GM18867 (cell line): ENCODE results near the gene FAM171A1.
"Not testable (repeated sequence)": the region's sequence is repeated elsewhere in the genome, so short reads cannot be mapped to it uniquely, and the experiment has no call there.

Source experiments
- ATAC-seq: cut with Tn5 transposase; IDR thresholded peaks from one replicate; pipeline ENCODE4 v1.9.1; 2021; ENCODE audit warnings: mild to moderate bottlenecking, moderate library complexity; ENCODE audit not compliant: unreplicated experiment

FAM171A1 gene

DNA sequence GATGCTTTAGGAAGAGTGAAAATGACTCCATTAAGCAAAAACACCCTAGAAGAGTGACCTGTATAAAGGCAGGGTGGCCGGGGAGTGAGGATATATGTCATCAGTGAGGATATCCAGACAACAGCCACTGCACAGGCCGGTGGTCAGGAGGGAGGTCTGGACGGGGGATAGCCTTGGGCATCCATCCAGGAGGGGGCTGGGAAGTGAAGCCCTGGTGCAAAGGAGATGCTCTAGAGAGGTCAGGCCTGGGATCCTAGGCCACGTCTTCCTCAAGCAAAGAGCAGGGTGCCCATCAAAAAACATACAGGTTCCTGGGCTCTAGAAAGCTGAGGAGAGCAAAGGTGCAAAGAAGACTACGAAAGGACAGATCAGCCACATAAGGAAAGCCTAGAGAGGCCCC lies 25.6 kb downstream of the FAM171A1 start:
- no peak for ATAC-seq

DNA sequence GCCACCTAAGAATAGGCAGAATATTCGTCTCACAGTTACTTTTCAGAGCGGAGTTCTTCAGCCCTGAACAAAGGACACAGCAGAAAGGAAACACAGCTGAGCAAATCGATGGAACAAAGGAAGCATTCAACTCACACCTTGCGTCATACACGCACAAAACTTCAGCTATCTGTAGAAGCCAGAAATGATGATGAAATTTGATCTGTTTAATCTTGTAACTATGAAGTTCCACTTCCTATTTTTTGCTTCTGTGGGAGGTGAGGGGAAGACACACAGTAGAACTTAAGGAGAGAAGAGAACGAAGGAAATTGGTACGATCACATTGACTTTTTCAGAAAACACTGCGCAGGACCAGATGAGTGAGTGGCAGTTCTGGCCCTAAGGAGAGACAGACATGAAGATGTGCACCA lies 26.2 kb downstream of the FAM171A1 start:
- ATAC-seq: no peak

DNA sequence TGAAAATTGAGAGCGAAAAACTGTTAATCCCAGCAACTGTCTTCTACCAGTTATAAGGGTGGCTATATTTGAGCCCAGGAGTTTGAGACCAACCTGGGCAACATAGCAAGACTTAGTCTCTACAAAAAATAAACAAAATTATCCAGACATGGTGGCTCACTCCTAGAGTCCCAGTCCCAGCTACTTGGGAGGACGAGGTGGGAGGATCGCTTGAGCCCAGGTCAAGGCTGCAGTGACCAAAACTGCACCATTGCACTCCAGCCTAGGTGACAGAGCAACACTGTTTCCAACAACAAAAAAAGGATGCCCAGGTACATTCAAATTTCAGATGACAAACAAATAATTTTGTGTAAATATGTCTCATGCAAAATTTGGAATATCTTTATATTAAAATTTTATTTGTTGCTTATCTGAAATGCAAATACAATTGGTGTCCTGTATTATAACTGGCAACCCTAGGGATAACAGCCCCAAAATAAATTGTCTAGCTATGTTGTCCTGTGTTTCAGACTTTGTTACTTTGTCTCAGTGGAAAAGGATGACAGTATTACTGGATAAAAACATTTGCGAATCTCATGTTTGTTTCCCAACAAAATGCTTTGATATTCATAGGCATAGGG lies 26.7 kb downstream of the FAM171A1 start:
- no peak for ATAC-seq

DNA sequence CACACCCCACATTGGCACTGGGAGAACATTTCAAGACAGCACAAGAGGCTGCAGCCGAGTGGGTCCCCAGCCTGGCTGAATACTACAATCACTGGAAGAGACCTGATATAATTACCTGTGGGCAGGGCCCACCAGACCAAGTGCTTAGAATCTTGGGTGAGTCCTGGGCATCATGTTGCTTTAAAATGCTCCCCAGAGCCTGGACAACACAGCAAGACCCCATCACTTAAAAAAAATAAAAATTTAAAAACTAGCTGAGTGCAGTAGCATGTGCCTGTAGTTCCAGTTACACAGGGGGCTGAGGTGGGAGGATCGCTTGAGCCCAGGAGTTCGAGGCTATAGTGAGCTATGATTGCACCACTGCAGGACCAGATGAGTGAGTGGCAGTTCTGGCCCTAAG lies 28.1 kb downstream of the FAM171A1 start:
- ATAC-seq: no peak

DNA sequence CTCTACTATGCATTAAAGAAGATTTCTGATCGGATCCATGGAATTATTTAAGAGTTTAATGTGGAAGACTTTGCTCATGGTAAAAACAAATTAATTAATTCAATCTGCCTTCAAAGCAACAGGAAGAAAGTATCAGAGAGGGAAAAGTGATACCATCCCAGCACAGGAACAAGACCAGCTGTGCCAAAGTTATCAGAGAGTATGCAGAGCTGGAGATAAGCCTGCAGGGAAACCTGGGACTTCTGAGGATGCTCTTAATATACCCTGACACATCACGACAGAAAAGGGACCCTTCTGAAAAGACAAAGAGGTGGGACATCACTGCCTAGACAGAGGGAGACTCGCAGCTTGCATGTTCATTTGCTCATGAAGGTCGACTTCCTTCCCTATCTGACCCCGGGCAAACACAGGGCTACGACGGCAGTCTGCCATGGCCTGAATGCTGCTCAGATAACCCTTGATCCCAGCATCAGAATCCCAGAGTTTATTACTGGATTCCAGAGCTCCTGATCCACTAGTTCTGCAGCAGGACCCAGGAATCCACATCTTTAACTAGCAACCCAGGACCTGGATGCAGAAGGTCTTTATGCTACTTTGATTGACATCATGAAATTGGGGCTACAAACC lies 29.5 kb downstream of the FAM171A1 start:
- ATAC-seq: no peak

DNA sequence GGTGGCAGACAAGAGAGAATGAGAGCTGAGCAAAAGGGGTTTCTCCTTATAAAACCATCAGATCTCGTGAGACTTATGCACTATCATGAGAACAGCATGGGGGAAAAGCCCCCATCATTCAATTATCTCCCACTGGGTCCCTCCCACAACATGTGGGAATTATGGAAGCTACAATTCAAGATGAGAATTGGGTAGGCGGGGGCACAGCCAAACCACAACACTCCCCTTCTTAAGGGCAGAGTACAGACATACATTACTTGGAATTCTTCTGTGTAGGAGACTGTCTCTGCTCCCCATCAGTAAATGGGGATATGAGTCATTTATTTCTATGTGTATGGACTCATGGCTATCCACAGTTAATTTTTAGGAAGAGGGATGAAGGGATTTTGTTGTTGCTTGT lies 31.2 kb downstream of the FAM171A1 start:
- ATAC-seq: no peak

DNA sequence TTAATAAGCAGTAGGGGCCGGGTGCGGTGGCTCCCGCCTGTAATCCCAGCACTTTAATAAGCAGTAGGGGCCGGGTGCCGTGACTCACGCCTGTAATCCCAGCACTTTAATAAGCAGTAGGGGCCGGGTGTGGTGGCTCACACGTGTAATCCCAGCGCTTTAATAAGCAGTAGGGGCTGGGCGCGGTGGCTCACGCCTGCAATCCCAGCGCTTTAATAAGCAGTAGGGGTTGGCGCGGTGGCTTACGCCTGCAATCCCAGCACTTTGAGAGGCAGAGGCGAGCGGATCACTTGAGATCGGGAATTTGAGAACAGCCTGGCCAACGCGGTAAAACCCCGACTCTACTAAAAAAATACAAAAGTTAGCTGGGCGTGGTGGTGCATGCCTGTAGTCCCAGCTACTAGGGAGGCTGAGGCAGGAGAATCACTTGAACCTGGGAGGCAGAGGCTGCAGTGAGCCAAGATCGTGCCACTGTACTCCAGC lies 33.6 kb downstream of the FAM171A1 start:
- ATAC-seq: not testable (repeated sequence)

DNA sequence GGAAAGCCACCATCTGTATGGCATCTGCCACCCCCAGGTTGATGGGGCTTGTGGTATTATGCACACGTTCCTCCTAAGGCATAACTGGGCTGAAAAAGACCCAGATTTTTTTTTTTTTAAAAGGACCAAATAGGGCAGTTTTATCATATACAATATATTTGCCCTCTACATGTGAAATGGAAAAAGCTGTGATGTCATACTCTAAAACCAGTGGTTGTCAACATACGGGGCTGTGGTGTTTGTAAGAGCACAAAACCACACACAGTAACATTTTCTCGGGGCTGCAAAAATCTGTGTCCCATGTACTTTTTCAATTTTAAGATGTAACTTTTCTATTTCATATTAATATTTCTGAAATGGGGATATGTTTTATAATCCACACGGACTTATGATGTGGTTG lies 34.9 kb downstream of the FAM171A1 start:
- no peak for ATAC-seq

DNA sequence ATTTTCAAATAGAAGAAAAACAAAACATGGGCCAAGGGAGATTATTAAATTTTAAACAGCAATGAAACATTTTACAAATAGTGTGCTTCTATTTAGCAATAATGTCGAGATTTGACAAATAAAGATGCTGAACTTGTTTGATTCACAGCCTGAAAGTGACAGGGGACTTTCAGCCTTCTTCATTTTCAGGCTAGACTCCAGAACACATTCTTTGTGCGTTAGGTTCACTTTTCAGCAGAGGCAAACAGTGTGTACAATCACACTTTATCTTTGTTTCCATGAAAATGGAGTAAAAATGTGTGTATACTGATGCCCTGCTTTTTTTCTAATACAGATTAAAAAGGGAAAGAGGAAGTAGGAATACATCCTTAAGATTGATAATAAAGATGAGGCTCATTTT lies 35.6 kb downstream of the FAM171A1 start:
- ATAC-seq: no peak

DNA sequence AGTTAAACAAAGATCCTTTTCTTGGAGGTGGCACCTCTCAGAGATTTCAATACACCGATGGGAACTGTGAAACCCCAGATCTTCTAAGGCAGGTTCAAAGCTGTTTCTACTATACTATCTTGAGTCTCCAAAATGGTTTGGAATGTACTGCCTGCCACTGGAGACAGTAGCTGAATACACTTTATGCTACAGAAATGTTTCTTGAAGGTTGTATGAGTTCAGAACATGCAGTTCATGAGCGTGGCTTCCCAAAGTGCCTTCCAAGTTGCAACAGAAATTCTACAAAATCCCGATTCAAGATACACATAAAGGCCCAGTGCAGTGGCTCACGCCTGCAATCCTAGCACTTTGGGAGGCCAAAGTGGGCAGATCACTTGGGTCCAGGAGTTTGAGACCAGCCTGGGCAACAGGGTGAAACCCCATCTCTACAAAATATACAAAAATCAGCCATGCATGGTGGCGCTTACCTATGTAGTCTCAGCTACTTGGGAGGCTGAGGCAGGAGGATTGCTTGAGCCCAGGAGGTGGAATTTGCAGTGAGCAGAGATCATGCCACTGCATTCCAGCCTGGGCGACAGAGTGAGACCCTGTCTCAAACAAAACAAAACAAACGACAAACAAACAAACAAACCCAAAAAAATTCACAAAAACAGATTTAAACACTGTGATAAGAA lies 36.3 kb downstream of the FAM171A1 start:
- no peak for ATAC-seq

DNA sequence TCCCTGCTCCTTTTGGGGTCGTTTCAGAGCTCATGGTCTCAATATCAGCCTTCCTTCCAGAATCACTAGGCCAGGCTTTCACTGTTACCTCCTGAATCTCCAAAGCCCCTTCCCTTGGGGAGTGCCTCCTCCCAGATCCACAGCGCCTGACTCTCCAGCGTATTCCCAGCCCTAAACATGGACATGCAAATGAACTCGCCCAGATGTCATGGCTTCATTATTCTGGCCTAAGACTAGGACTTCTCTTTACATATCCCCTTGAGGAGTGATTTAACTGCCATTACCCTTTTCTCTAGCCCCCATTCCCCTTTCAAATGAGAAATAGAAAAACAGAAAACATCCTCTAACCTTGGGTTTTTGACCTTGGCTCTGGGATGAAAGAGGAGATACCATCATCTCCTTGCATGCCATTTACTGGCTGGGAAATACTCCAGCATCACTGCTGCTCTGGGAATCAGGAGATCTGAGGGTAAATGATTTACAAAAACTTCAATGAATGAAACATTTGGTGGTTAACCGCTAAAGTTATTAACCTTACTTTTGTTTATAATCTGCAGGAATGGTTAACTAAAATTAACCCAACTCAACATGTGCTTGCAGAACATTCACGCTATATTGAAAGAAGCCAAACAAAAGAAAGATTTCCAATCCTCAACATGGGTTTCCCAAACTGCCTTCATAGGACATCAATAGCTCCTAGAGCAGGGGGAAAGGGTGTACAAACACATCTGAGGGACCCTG lies 37.0 kb downstream of the FAM171A1 start:
- ATAC-seq: no peak

DNA sequence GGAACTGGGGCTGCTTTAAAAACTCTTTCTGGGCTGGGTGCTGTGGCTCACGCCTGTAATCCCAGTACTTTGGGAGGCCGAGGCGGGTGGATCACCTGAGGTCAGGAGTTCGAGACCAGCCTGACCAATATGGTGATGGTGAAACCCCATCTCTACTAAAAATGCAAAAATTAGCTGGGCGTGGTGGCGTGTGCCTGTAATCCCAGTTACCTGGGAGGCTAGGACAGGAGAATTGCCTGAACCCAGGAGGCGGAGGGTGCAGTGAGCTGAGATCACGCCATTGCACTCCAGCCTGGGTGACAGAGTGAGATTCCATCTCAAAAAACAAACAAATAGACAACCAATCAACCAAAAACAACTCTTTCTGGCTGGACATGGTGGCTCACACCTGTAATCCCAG lies 37.9 kb downstream of the FAM171A1 start:
- ATAC-seq: not testable (repeated sequence)

DNA sequence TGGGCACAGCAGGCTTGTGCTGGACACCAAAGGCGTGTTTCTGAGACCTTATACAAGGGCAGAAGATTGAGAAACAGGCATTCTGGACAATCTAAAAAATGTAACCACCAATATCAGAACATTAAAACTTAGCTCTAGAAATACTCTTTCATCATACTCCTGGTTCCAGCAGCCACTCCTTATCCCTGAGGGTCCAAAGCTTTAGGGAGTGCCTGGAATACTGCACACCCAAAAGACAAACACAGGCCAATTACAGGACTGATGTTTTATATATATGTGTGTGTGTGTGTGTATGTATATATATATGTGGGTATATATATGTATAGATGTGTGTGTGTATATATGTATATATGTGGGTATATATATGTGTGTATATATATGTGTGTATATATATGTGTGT lies 39.6 kb downstream of the FAM171A1 start:
- no peak for ATAC-seq

DNA sequence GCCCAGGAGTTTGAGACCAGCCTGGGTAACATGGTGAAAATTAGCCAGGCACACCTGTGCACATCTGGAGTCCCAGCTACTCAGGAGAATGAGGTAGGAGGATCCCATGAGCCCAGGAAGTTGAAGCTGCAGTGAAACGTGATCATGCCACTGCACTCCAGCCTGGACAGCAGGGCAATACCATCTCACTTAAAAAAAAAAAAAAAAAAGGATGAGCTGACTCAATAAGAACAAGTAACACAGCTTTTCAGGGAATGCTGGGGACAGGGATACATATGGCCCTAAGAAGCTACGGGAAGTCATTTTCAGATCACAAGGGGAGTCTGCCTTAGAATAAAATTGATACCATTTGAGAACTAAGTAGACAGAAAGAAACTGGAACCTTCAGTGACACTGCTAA lies 41.7 kb downstream of the FAM171A1 start:
- ATAC-seq: no peak

DNA sequence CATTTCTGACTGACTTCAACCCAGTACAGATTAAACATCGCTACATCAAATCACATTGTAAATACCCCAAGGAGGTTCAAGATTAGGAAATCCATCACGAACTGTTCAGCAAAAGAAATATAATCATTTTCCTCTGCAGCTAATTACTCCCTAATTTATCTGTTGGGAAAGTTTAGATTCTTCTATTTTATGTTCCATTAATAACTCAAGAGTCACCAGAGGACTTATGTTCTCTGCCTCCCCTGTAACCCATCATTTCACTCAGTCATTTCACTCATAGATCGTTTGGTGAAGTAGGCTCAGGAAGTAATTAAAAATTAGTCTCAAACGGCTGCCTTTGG lies 45.2 kb downstream of the FAM171A1 start:
- no peak for ATAC-seq

DNA sequence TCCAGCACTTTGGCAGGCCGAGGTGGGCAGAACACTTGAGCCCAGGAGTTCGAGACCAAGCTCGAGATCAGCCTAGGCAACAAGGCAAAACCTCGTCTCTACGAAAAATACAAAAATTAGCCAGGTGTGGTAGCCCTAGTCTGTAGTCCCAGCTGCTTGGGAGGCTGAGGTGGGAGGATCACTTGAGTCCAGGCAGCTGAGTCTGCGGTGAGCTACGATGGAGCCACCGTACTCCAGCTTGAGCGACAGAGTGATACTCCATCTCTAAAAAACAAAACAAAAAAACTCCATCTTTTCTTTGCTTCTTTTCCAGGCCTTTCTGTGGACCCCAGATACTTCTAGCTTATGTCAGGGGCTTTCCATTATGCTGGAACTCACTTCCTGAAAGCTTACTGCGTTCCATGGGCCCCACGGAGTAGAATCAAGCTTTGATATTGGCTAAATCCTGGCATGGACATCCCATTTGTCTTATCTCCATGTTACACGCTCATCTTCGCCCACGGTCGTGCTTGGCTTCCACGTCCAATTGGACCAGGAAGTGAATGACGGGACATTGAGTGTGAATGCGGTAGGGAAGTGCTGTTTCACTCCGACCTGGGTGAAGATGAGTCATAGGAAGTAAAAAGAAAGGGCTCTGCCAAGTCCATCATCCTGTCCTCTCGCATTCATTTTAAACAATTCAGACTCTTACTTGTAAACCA lies 45.7 kb downstream of the FAM171A1 start:
- ATAC-seq: no peak

DNA sequence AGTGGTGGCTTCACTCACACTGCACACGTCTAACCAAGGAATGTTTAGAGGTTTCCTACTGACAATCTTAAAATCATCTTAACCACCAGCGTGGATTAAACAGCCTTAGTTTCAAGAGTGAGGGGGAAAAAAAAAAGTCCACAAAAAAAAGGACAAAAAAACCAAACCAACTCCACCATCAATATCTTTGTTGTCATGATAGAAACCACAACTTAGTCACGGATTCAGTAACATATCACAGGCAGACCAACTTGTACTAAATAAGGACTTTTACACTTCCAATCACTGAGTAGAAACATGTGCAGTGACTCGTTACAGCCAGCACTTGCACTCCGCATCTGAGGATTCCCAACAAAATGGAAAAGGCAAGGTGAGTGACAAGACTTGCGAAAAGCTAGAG lies 46.5 kb downstream of the FAM171A1 start:
- no peak for ATAC-seq

DNA sequence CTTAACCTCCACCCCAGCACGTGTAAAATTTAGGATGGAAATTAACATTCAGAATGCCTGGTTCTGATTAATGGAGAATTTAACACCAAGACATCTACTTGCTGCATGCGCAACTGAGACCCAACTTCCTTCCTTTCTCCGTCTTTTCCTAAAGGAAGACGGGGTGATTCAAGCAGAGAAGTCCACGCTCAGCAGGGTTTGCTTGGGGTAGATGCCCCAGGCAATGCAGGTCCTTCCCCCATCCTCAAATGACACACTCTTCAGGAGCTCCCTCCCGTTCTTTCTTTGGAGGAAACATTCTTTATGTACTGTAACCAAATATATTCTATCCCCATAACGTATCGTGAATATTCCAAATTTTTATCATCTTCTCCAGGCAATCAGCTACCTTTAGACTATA lies 47.0 kb downstream of the FAM171A1 start:
- ATAC-seq: no peak

DNA sequence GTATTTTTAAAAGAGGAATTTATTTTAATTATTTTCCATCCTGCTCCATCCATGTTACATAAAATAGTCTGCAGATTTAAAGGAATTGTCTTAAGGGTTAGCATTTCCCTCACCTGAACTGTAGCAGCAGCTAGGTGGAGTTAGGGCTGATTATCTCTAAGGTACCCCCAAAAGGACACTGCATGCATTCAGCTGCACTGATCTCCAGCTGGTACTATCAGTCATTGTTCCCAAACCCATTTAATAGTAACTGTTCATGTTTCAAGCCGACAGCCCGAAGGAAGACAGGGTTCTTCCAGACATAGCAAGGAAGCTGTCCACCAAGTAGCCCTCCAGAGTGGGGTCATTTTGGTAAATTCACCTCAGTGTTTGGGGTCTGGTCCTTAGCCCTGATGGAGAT lies 48.7 kb downstream of the FAM171A1 start:
- ATAC-seq: no peak

DNA sequence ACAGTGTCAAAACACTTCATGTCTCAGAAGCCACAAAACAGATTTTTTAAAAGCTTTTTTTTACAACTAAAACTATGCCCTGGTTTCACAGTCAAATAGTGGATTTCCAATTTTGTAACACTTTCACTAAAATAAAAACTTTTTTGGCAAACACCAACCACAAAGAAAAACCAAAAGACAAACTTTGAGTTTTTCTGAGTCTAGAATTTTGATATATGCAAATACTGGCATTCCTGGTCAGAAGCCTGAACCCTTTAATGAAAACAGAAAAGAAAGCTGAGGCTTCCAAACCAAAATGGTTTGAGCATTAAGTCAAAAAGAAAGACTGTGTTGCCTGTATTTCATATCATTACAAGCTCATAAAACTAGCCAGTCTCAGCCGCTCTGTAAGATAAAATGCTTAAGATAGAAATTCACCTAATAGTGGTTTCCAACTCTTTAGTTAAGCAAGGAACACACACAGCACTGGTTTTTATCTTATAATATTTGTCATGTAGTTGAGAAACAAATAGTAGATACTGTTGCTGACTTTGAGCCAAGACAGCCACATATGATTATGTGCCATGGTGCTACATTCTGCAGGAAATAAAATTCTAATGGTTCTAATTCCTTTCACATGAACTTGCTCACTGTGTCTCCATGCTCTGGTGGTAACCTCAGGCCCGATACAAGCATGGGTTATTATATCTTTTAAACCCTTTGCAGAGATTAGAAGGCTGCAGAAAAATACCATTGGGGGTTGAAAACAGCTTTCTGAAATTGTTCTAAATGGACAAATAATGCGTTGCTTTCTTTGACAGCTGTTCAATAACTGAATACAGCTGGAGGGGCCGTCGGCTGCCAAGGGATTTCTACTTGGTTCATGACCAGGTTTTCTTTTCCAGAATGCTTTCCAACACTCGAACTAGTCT lies 49.4 kb downstream of the FAM171A1 start:
- ATAC-seq: no peak
